GM12878 (cell line): ENCODE results near the gene PEX16. TPM values are rescaled to one million over a fixed set of nuclear protein-coding genes. Genes with fewer than 3 reads are reported as not detected.

Experiments
- ATAC-seq: fragments of 200-7000 bp; cut with Tn5 transposase; 3 replicates; pipeline ENCODE4 v1.9.1; 2020; ENCODE audit warnings: mild to moderate bottlenecking, moderate library complexity
- BruUV-seq: library from RNA; stranded (reverse); fragments of 400-500 nt; replicated peaks from 2 replicates; lab custom pipeline; 2021; lab: Mats Ljungman, UMichigan
- CTCF ChIA-PET: fragments of 300-600 bp; sonication (Branson Sonifier 250); formaldehyde crosslinking; extraction: SDS; loops from one replicate; lab custom pipeline; 2021; ENCODE audit warnings: inconsistent platforms; lab: Yijun Ruan, JAX
- POLR2A ChIA-PET: fragments of 350-600 bp; formaldehyde crosslinking; extraction: SDS; loops from one replicate; lab custom pipeline; 2021; ENCODE audit warnings: inconsistent platforms; lab: Charles Lee
- RAD21 ChIA-PET: fragments of 300-600 bp; sonication (Branson Sonifier 250); formaldehyde crosslinking; loops from one replicate; lab custom pipeline; 2023; ENCODE audit warnings: antibody characterized with exemption; ENCODE audit not compliant: unreplicated experiment; lab: Charles Lee
- SMC1A ChIA-PET: fragments of 300-600 bp; sonication (Branson Sonifier 250); formaldehyde crosslinking; loops from one replicate; lab custom pipeline; 2023; ENCODE audit not compliant: unreplicated experiment, uncharacterized antibody; lab: Charles Lee
- DNase-seq: peaks from one replicate; pipeline ENCODE4 v3.0.0-alpha.2; 2011; ENCODE audit warnings: low read depth, low spot score
- FAIRE-seq: peaks from 3 replicates; lab custom pipeline; 2011; peaks lifted over from hg19 to GRCh38; lab: Jason Lieb, UNC
- H2AFZ ChIP-seq: 2 replicates; pipeline ENCODE4 v1.6.0; 2011; ENCODE audit warnings: low read depth, low read length, control low read depth; ENCODE audit not compliant: control insufficient read depth
- H3K27ac ChIP-seq: 2 replicates; pipeline ENCODE4 v1.5.1; 2011; ENCODE audit warnings: control low read depth; ENCODE audit not compliant: control insufficient read depth, insufficient read depth
- H3K27me3 ChIP-seq, 2 experiments: replicated peaks in 1 of 2; 2 replicates each; pipeline versions ENCODE4 v1.6.0 to v1.6.1; 2011; ENCODE audit warnings: low read length in 1 of 2; ENCODE audit not compliant: control insufficient read depth in 2 of 2, insufficient read depth in 2 of 2
- H3K36me3 ChIP-seq, 2 experiments: 2 replicates each; pipeline ENCODE4 v1.5.1; 2011; ENCODE audit warnings: low read length in 1 of 2; ENCODE audit not compliant: control insufficient read depth in 2 of 2, insufficient read depth in 2 of 2
- H3K4me1 ChIP-seq: 2 replicates; pipeline ENCODE4 v1.6.1; 2011; ENCODE audit warnings: mild to moderate bottlenecking, low read length, moderate library complexity, mixed read lengths; ENCODE audit not compliant: control insufficient read depth, insufficient read depth
- H3K4me2 ChIP-seq: 2 replicates; pipeline ENCODE4 v1.6.0; 2011; ENCODE audit warnings: control low read depth; ENCODE audit not compliant: control insufficient read depth, insufficient read depth
- H3K4me3 ChIP-seq: fragments of 200-600 bp; sonication (generic); 2 replicates; pipeline ENCODE4 v1.5.1; 2016
- H3K79me2 ChIP-seq: 2 replicates; pipeline ENCODE4 v1.6.0; 2011; ENCODE audit warnings: low read length; ENCODE audit not compliant: control insufficient read depth, insufficient read depth
- H3K9ac ChIP-seq: 2 replicates; pipeline ENCODE4 v1.8.0; 2011; ENCODE audit warnings: low read length, control low read depth, mixed read lengths; ENCODE audit not compliant: control insufficient read depth, insufficient read depth
- H3K9me3 ChIP-seq: replicated peaks from 3 replicates; pipeline ENCODE4 v1.5.1; 2011; ENCODE audit warnings: mild to moderate bottlenecking, low read length; ENCODE audit not compliant: control insufficient read depth, insufficient read depth
- H4K20me1 ChIP-seq: 2 replicates; pipeline ENCODE4 v1.6.0; 2011; ENCODE audit not compliant: control insufficient read depth, insufficient read depth
- CHD2 ChIP-seq: IDR thresholded peaks from 2 replicates; pipeline ENCODE4 v1.6.1; 2011; ENCODE audit warnings: low read depth, low read length, improper control_type of control experiment, borderline replicate concordance
- ELK1 ChIP-seq: IDR thresholded peaks from 2 replicates; pipeline ENCODE4 v1.6.1; 2012; ENCODE audit warnings: low read depth, low read length, improper control_type of control experiment
- IKZF2 ChIP-seq, 2 experiments: fragments of 450-650 bp; IDR thresholded peaks; 2 replicates each; pipeline ENCODE4 v1.6.1; 2017; ENCODE audit warnings: mild to moderate bottlenecking in 2 of 2, moderate library complexity in 2 of 2
- KDM1A ChIP-seq: fragments of 200-600 bp; sonication (generic); IDR thresholded peaks from 2 replicates; pipeline ENCODE4 v1.6.1; 2016; ENCODE audit warnings: borderline replicate concordance
- NR2F1 ChIP-seq: fragments of 450-650 bp; conservative IDR thresholded peaks from 2 replicates; pipeline ENCODE4 v1.6.1; 2017; ENCODE audit warnings: mild to moderate bottlenecking
- PAX5 ChIP-seq: IDR thresholded peaks from 2 replicates; pipeline ENCODE4 v1.6.1; 2011; ENCODE audit warnings: low read depth, low read length, borderline replicate concordance
- SREBF1 ChIP-seq: IDR thresholded peaks from 2 replicates; pipeline ENCODE4 v1.6.1; 2012; ENCODE audit warnings: mild to moderate bottlenecking, low read length
- SUPT20H ChIP-seq: IDR thresholded peaks from 2 replicates; pipeline ENCODE4 v1.6.1; 2011; ENCODE audit warnings: low read depth, mild to moderate bottlenecking, low read length, moderate library complexity, borderline replicate concordance; ENCODE audit not compliant: control insufficient read depth
- TAF1 ChIP-seq: IDR thresholded peaks from 2 replicates; pipeline ENCODE4 v1.6.1; 2011; ENCODE audit warnings: mild to moderate bottlenecking, low read depth, low read length, borderline replicate concordance
- ZNF384 ChIP-seq: IDR thresholded peaks from 2 replicates; pipeline ENCODE4 v1.6.1; 2012; ENCODE audit warnings: low read depth, mild to moderate bottlenecking, low read length, improper control_type of control experiment, borderline replicate concordance
- WGBS: methylation state at CpG from one replicate; pipeline ENCODE4 v1.1.6; 2016; ENCODE audit warnings: low lambda C conversion rate; ENCODE audit not compliant: insufficient replicate concordance, insufficient coverage; ENCODE audit errors: missing lambda C conversion rate; 5-methylcytosine and 5-hydroxymethylcytosine counted together
- in situ Hi-C: fragments of 300-500 bp; cut with MboI; formaldehyde crosslinking; loops from 9 replicates; pipeline ENCODE4 v1.14.3; 2018; ENCODE audit warnings: mixed read lengths
- intact Hi-C: fragments of 100-400 bp; cut with micrococcal nuclease; formaldehyde crosslinking; loops from one replicate; pipeline ENCODE4 v1.14.2; 2022; ENCODE audit not compliant: unreplicated experiment
- polyA plus RNA-seq, 11 experiments: library from polyadenylated mRNA; depleted of rRNA in 4 of 11; unstranded in 6 of 11; stranded (reverse) in 5 of 11; fragments of >200 nt; fragmentation: Nextera tagmentation in 4 of 11; fragmentation: Illumina TruSeq in 1 of 11; extraction: Ambion mirVana in 4 of 11; extraction: Trizol in 1 of 11; gene quantifications; 1 replicate in 1 of 11; 2 replicates in 10 of 11; pipeline versions ENCODE4 v1.2.1 to v1.2.3, GENCODE V29; 2011 to 2016; ENCODE audit warnings: inconsistent platforms in 2 of 11, missing spikeins in 2 of 11, low read depth in 1 of 11
- total RNA-seq, 4 experiments: library from RNA; depleted of rRNA in 3 of 4; stranded (reverse); fragments of >200 nt in 3 of 4; fragmentation: Illumina TruSeq in 1 of 4; extraction: Trizol in 1 of 4; gene quantifications; 2 replicates each; pipeline versions ENCODE4 v1.2.1 to v1.2.3, GENCODE V29; 2013 to 2021
- TF ChIP-seq, protein P1 (sequence below): fragments of 450-650 bp; IDR thresholded peaks from 2 replicates; pipeline ENCODE4 v1.6.1; 2018; ENCODE audit warnings: mild to moderate bottlenecking, low read depth, moderate library complexity; ENCODE audit not compliant: partially characterized antibody
- TF ChIP-seq, protein P2 (sequence below): fragments of 450-650 bp; formaldehyde crosslinking; IDR thresholded peaks from 2 replicates; pipeline ENCODE4 v1.4.0; 2020; ENCODE audit warnings: mild to moderate bottlenecking, moderate library complexity

PEX16 gene
- total and polyA plus RNA-seq, 10 of the 15 experiments (the other 5 are each of a cell fraction or from before 2014, with no cell fraction given) = 1.4 to 53.5 (median 27.6) TPM

- TF ChIP-seq, protein P1, sequence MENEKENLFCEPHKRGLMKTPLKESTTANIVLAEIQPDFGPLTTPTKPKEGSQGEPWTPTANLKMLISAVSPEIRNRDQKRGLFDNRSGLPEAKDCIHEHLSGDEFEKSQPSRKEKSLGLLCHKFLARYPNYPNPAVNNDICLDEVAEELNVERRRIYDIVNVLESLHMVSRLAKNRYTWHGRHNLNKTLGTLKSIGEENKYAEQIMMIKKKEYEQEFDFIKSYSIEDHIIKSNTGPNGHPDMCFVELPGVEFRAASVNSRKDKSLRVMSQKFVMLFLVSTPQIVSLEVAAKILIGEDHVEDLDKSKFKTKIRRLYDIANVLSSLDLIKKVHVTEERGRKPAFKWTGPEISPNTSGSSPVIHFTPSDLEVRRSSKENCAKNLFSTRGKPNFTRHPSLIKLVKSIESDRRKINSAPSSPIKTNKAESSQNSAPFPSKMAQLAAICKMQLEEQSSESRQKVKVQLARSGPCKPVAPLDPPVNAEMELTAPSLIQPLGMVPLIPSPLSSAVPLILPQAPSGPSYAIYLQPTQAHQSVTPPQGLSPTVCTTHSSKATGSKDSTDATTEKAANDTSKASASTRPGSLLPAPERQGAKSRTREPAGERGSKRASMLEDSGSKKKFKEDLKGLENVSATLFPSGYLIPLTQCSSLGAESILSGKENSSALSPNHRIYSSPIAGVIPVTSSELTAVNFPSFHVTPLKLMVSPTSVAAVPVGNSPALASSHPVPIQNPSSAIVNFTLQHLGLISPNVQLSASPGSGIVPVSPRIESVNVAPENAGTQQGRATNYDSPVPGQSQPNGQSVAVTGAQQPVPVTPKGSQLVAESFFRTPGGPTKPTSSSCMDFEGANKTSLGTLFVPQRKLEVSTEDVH = no peak
Measured at GRCh38 chr11:45919806-45920530, 2.3 kb upstream of the PEX16 start (continued).

GRCh38 chr11:45918962-45919675, 1.4 kb upstream of the PEX16 start:
- ChIA-PET SMC1A (interaction anchor here (1.6 to 2.8 kb wide), 4 partner anchors 11 to 85 kb away, joined by 3 to 31 read pairs (median 12); partner anchors contain the start of gene CRY2), POLR2A (interaction anchor here (1.0 to 2.6 kb wide), 6 partner anchors 8 to 110 kb away, joined by 3 to 27 read pairs (median 6); partner anchors contain the start of gene CRY2), RAD21 (interaction anchor here (1.3 to 2.8 kb wide), 3 partner anchors 11 to 87 kb away, joined by 4 to 29 read pairs (median 10); no protein-coding TSS in a partner anchor), CTCF (interaction anchor here (0.6 to 2.4 kb wide), 5 partner anchors 11 to 675 kb away, joined by 3 to 12 read pairs (median 5); no protein-coding TSS in a partner anchor)
- no peaks in the 10 kb centered on the region for H4K20me1 ChIP-seq
- H3K36me3 ChIP-seq = peaks cover 4 to 13% of the 10 kb centered on the region in 2 experiments
- H3K4me3 ChIP-seq = no peak overlapping the region; the same call in 1 of the 2 replicates
- no peaks in the 10 kb centered on the region; the same call in 2 of the 3 replicates for H3K9me3 ChIP-seq
- in situ Hi-C loops (no loop called here), intact Hi-C loops (loop anchor here (1.0 kb wide), 1 partner anchor 11 kb away; no protein-coding TSS in a partner anchor)
- no peak overlapping the region for H3K27ac ChIP-seq
- BruUV-seq = no TSS peak
- H3K4me1 ChIP-seq = peaks cover 18% of the 10 kb centered on the region
- peaks cover 6 to 13% of the 10 kb centered on the region in 2 experiments; a peak in 3 of 4 replicates for H3K27me3 ChIP-seq
- 28% methylated on average over 7 of the region's 7 CpGs for WGBS
- peak overlapping the region; percentile 98 for H2AFZ ChIP-seq
- no peak for ATAC-seq
- TF ChIP-seq IKZF2 (IDR thresholded peaks at IDR 0.05) (no peak), SREBF1 (no peak), SUPT20H (no peak), ELK1 (no peak), KDM1A (no peak), CHD2 (no peak), NR2F1 (no peak), TAF1 (no peak), PAX5 (no peak), ZNF384 (no peak)
- TF ChIP-seq, protein P2, sequence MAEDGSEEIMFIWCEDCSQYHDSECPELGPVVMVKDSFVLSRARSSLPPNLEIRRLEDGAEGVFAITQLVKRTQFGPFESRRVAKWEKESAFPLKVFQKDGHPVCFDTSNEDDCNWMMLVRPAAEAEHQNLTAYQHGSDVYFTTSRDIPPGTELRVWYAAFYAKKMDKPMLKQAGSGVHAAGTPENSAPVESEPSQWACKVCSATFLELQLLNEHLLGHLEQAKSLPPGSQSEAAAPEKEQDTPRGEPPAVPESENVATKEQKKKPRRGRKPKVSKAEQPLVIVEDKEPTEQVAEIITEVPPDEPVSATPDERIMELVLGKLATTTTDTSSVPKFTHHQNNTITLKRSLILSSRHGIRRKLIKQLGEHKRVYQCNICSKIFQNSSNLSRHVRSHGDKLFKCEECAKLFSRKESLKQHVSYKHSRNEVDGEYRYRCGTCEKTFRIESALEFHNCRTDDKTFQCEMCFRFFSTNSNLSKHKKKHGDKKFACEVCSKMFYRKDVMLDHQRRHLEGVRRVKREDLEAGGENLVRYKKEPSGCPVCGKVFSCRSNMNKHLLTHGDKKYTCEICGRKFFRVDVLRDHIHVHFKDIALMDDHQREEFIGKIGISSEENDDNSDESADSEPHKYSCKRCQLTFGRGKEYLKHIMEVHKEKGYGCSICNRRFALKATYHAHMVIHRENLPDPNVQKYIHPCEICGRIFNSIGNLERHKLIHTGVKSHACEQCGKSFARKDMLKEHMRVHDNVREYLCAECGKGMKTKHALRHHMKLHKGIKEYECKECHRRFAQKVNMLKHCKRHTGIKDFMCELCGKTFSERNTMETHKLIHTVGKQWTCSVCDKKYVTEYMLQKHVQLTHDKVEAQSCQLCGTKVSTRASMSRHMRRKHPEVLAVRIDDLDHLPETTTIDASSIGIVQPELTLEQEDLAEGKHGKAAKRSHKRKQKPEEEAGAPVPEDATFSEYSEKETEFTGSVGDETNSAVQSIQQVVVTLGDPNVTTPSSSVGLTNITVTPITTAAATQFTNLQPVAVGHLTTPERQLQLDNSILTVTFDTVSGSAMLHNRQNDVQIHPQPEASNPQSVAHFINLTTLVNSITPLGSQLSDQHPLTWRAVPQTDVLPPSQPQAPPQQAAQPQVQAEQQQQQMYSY (CRISPR knock-in tag) = no peak
- peak overlapping the region; percentile 100 for H3K4me2 ChIP-seq
- no peak overlapping the region for H3K9ac ChIP-seq
- FAIRE-seq = no peak
- peaks cover 16% of the 10 kb centered on the region for H3K79me2 ChIP-seq
- no peak for DNase-seq
